GM12873 (cell line): Measurements from ENCODE around the gene GABRA6.

Source experiments
- CTCF ChIP-seq: IDR thresholded peaks from 2 replicates; pipeline ENCODE4 v1.5.1; 2012; ENCODE audit warnings: low read depth, mild to moderate bottlenecking, moderate library complexity, low read length, control low read depth; ENCODE audit not compliant: insufficient read depth; ENCODE audit errors: missing control alignments

The GABRA6 gene

GRCh38 chr5:161707382-161707781 lies 21.9 kb downstream of the GABRA6 start:
- no peak for TF ChIP-seq CTCF

GRCh38 chr5:161709239-161709638 lies 23.7 kb downstream of the GABRA6 start:
- no peak for TF ChIP-seq CTCF

GRCh38 chr5:161713042-161713441 lies 27.5 kb downstream of the GABRA6 start:
- TF ChIP-seq CTCF: no peak

GRCh38 chr5:161719157-161719556 lies 33.6 kb downstream of the GABRA6 start:
- no peak for TF ChIP-seq CTCF

GRCh38 chr5:161720460-161720859 lies 34.9 kb downstream of the GABRA6 start:
- no peak for TF ChIP-seq CTCF

GRCh38 chr5:161734741-161735140 lies 49.2 kb downstream of the GABRA6 start:
- TF ChIP-seq CTCF: no peak

GRCh38 chr5:161740433-161740832 lies 54.9 kb downstream of the GABRA6 start:
- TF ChIP-seq CTCF: no peak
